GM19467 (cell line): ENCODE data around the gene CACNA2D3.

Experiments used
- ATAC-seq: cut with Tn5 transposase; IDR thresholded peaks from one replicate; pipeline ENCODE4 v1.9.1; 2021; ENCODE audit warnings: mild to moderate bottlenecking, moderate library complexity; ENCODE audit not compliant: unreplicated experiment

Gene CACNA2D3

DNA sequence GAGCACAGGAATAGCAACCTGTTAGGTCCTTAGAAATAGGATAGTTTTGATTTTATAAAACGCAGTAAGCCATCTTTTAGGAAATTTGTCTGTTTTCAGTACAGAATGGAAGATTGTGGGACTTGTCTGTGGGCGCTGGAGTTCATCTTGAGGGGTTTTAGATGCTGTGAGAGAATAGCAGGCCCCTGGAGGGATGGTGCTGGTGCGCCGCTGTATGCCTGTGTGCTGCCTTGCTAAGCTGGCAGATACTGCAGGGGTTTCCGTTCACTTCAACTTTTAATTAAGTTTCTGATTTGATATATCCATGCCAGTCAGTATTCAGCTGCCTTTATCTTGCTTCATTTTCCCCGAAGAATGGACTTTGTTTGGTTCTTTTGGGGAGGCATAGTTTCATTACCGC is 4.2 kb downstream of the CACNA2D3 start:
- ATAC-seq: no peak

GRCh38 chr3:54127499-54128056 is 5.2 kb downstream of the CACNA2D3 start:
- ATAC-seq: no peak

DNA sequence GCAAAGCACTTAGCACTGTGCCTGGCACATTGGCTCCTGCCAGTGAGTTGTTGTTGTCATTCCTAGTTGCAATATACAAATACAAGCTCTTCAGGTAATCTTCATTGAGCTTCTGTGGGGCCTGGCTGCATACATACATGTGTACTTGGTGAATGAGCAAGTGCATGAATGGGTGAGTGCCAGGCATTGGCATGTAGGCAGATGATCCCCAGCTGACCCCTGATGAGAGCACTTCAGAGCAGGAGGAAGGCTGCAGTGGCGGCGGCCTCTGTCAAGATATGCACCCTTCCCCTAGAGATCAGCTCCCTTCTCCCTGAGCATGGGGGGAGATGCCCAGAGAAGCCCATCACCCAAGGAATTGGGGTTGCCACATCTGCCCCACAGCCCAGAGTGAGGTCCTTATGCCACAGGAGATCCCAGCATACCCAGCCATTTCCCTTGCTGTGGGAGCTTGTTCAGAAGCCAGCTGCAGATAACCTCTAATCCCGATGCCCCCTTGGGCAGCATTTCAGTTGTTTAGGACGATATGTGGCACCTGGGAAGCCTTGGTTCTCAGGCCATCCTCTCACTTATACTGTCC is 8.8 kb downstream of the CACNA2D3 start:
- ATAC-seq: no peak

- no peak for ATAC-seq
These were observed 9.5 kb downstream of the CACNA2D3 start for GRCh38 chr3:54131890-54132289.

- no peak for ATAC-seq
These were observed 10.3 kb downstream of the CACNA2D3 start for GRCh38 chr3:54132685-54133084.

- no peak for ATAC-seq
These were observed 10.8 kb downstream of the CACNA2D3 start for GRCh38 chr3:54133196-54133595.

GRCh38 chr3:54134155-54134554 is 11.8 kb downstream of the CACNA2D3 start:
- no peak for ATAC-seq

DNA sequence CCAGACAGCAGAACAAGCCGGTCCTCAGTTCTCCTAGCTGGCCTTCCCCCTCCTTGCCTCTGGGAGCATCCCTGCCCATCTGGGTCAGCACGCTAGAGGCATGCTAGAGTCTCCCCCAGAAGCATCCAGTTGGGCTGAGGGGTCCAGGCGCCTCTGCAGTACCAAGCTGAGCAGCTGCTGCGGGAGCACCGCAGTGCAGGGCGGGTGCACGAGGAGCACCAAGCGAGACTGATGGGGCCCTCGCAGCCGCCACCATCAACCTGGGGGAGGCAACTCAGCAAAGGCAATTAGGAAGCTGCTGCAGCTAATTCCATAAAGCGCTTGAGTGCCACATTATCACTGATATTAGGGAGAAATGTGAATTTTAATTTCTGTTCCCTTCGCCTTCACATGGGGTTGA is 12.4 kb downstream of the CACNA2D3 start:
- no peak for ATAC-seq

- no peak for ATAC-seq
These were observed 15.0 kb downstream of the CACNA2D3 start for GRCh38 chr3:54137311-54137710.

GRCh38 chr3:54138937-54139547 is 16.7 kb downstream of the CACNA2D3 start:
- ATAC-seq: no peak

DNA sequence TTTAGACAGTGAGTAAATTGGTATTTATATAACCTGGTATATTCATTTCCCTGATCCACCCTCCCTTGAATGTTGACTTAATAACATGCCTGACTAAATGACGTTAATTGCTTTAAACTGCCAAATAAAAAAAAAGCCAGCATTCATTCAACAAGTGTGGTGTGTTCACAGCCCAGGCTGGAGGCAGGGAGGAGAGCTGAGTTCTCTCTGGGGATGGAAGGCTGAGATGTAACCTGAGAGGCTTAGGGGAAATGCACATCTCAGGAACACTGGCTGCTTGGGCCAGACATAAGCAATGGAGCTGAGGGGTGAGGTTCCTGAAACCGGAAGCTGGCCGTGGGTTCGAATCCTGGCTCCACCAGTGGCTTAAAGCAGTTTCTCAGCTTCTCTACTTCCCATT is 17.3 kb downstream of the CACNA2D3 start:
- no peak for ATAC-seq

- no peak for ATAC-seq
These were observed 21.9 kb downstream of the CACNA2D3 start for GRCh38 chr3:54144284-54144683.

DNA sequence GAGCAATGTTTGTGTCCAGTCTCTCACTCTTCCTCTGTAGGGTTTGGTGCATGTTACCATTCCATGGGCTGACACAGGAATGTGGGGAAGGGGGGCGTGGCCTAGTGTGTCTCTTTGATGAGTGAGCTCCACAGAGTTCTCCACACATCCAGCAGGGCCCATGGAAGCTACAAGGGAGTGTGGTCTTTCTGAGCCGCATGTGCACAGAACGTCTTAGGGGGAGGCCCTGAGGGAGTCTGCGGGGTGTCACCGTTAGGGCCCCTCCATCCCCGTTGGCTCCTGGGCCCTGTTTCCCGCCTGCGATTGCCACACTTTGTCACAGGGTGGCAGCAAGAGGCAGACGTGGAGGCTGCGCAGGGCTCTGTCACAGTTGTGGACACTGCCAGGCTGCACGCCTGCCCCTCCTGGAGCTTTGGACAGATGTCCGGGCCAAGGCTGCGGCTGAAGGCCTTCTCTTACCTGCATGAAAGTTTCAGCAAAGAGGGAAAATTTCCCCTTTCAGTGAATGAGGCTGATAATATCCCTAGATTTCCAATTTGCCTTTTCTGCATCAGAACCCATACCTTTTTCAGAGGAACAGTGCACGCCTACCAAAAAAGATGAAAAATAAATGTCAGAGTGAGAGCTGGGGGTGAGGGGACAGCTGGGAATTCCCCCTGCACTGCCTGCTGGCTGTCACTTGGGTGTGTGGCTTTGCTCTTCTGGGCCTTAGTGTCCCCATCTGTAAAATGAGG is 24.3 kb downstream of the CACNA2D3 start:
- no peak for ATAC-seq

GRCh38 chr3:54150864-54151467 is 28.6 kb downstream of the CACNA2D3 start:
- ATAC-seq: no peak

GRCh38 chr3:54153477-54153876 is 31.1 kb downstream of the CACNA2D3 start:
- no peak for ATAC-seq

DNA sequence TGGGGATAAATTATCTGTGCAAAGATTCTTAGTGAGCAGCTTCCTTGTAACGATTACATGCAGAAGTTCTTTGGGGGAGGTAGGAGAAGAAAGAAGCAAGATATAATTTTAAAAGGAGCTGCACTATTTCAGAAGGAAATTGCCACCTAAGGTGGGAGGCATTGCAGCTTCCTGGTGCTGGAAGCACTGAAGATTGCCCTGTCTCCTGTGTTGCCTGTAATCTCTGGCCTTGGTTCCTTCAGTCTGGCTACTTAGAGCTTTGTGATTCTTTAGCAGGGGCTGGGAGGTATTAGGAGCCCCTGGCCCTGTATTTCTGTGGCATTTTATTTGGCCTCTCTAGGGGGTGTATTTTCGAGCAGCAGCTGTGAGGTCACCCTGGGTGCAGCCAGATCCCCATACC is 35.5 kb downstream of the CACNA2D3 start:
- no peak for ATAC-seq

- ATAC-seq: no peak
These were observed 37.6 kb downstream of the CACNA2D3 start for GRCh38 chr3:54159917-54160316.

- no peak for ATAC-seq
These were observed 41.1 kb downstream of the CACNA2D3 start for GRCh38 chr3:54163441-54163840.

DNA sequence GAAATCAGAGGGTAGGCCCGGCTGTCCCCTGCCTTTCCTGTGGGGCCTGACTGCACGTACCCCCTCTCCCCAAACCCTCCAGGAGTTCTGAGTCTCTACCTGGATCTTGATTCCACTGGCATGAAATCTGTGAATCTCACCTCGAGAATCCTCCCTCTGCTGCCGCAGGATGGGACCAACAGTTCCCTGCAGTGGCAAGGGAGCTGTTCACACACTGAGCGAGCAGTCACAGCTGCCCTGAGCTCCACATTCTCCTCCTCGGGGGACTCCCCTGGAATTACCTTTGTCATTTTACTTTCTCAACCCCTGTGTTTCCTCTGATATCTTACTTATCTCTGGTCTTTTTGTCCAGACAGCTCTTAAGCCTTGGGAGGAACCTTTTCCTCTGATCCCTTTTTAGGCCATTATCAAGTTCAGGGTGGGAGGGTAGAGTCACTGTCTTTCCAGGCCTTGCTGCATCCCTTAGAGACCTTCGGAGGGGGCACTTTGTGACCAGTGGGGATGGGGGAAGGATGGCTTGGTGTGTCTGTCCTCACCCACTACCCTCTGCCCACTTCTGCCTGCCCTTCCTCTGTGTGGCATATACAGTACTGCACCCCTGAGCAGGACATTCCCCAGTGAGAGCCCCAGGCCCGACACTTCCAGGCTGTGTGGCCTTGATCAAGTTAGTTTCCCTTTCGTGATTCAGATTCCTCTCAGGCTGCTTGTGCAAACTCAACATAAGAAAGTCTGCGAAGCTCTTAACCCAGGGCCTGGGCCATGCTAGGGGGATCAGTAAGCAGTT is 42.0 kb downstream of the CACNA2D3 start:
- no peak for ATAC-seq

GRCh38 chr3:54165865-54166264 is 43.5 kb downstream of the CACNA2D3 start:
- ATAC-seq: no peak

GRCh38 chr3:54167999-54168398 is 45.6 kb downstream of the CACNA2D3 start:
- ATAC-seq: no peak
